Hematopoietic multipotent progenitor cell treated with erythropoietin and hydrocortisone succinate and interleukin-3 and kit ligand, for 4 days (in vitro differentiated cells): ENCODE measurements around the gene RTCB.
A peak's percentile ranks its signal among the peaks of the same experiment; 100 is the strongest.

Experiments used
- DNase-seq: peaks from one replicate; pipeline ENCODE4 v3.0.0-alpha.2; 2015

Gene RTCB

GRCh38 chr22:32411829-32412592 is at the start of gene RTCB:
RTCB (minus strand) TSS chr22:32412247; CDS start chr22:32412156, 91 bp downstream.
- DNase-seq: peak; percentile 95

GRCh38 chr22:32457031-32457430 is 45.0 kb upstream of the RTCB start:
- DNase-seq: no peak

GRCh38 chr22:32448980-32449379 is 36.9 kb upstream of the RTCB start:
- peak; percentile 11 for DNase-seq

- no peak for DNase-seq
Measured at GRCh38 chr22:32446321-32446720, 34.3 kb upstream of the RTCB start.

- DNase-seq: peak; percentile 22
Measured at GRCh38 chr22:32444068-32444467, 32.0 kb upstream of the RTCB start.

GRCh38 chr22:32430352-32430751 is 18.3 kb upstream of the RTCB start:
- DNase-seq: no peak

GRCh38 chr22:32426881-32427280 is 14.8 kb upstream of the RTCB start:
- no peak for DNase-seq

GRCh38 chr22:32423664-32424063 is 11.6 kb upstream of the RTCB start:
- DNase-seq: no peak

GRCh38 chr22:32422062-32422461 is 10.0 kb upstream of the RTCB start:
- no peak for DNase-seq

GRCh38 chr22:32421484-32421883 is 9.4 kb upstream of the RTCB start:
- DNase-seq: no peak

GRCh38 chr22:32417906-32418305 is 5.9 kb upstream of the RTCB start:
- DNase-seq: no peak

GRCh38 chr22:32416556-32417085 is 4.6 kb upstream of the RTCB start:
- no peak for DNase-seq

- peak; percentile 66 for DNase-seq
Measured at GRCh38 chr22:32414191-32414590, 2.1 kb upstream of the RTCB start.

GRCh38 chr22:32413719-32414118 is 1.7 kb upstream of the RTCB start:
- DNase-seq: peak; percentile 64

- DNase-seq: peak; percentile 30
Measured at GRCh38 chr22:32411402-32411801, 645 bp downstream of the RTCB start.

GRCh38 chr22:32410459-32410858 is 1.6 kb downstream of the RTCB start:
- DNase-seq: no peak

GRCh38 chr22:32409977-32410376 is 2.1 kb downstream of the RTCB start:
- peak; percentile 12 for DNase-seq

GRCh38 chr22:32407936-32408335 is 4.1 kb downstream of the RTCB start:
- DNase-seq: no peak

- DNase-seq: no peak
Measured at GRCh38 chr22:32407312-32407711, 4.7 kb downstream of the RTCB start.

GRCh38 chr22:32404021-32404420 is 8.0 kb downstream of the RTCB start:
- no peak for DNase-seq

GRCh38 chr22:32401486-32401885 is 10.6 kb downstream of the RTCB start:
- DNase-seq: no peak

GRCh38 chr22:32396746-32397145 is 15.3 kb downstream of the RTCB start:
- no peak for DNase-seq

- no peak for DNase-seq
Measured at GRCh38 chr22:32396255-32396654, 15.8 kb downstream of the RTCB start.

GRCh38 chr22:32395107-32395506 is 16.9 kb downstream of the RTCB start:
- no peak for DNase-seq

GRCh38 chr22:32389685-32390084 is 22.4 kb downstream of the RTCB start:
- DNase-seq: peak; percentile 64
